ENCODE data around the gene UBE2M.
"Not testable (repeated sequence)": the region's sequence is repeated elsewhere in the genome, so short reads cannot be mapped to it uniquely, and the experiment has no call there.

UBE2M gene

DNA sequence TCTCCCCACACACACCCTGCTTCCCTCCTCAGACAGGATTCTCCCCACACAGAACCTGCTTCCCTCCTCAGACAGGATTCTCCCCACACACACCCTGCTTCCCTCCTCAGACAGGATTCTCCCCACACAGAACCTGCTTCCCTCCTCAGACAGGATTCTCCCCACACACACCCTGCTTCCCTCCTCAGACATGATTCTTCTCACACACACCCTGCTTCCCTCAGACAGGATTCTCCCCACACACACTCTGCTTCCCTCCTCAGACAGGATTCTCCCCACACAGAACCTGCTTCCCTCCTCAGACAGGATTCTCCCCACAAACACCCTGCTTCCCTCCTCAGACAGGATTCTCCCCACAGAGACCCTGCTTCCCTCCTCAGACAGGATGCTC, 19.2 kb downstream of the UBE2M start:
- not testable (repeated sequence) for DNase-seq (ENCODE audit: low read depth in 2 of 2)

DNA sequence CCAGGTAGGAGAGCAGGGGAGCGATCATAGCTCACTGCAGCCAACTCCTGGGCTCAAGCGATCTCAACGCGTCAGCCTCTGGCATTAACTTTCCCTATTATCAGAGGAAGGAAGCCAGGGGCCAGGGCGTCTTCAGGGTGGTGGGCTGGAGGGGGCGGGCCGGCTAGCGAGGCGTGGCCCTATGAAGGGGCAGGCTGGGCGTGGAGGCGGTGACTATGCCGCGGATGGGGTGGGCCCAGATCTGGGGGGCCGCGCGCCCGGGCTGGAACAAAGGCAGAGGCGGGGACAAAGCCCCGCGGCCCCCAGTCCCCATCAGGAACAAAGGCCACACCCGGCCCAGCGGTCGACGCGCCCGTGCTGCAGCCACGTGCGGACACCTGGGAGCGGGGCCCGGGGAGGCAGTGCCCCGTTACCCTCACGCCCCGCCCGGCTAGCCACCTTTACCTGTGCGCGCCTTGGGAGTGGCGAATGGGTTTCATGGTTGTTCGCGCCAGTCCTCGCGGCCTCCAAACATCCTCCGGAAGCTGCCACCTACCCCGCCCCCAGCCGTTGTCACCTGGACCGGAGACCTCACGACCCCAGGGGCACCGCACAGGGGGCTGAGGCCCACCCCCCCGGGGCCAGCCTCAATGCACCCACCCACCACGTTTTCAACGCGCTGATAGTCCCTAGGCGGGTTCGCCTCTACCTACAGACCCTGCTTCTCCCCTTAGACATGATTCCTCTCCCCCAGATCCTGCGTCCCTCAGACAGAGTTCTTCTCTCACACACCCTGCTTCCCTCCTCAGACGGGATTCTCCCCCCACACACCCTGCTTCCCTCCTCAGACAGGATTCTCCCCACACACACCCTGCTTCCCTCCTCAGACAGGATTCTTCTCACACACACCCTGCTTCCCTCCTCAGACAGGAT, 19.9 kb downstream of the UBE2M start:
- no peak for DNase-seq (ENCODE audit: low read depth in 2 of 2)

DNA sequence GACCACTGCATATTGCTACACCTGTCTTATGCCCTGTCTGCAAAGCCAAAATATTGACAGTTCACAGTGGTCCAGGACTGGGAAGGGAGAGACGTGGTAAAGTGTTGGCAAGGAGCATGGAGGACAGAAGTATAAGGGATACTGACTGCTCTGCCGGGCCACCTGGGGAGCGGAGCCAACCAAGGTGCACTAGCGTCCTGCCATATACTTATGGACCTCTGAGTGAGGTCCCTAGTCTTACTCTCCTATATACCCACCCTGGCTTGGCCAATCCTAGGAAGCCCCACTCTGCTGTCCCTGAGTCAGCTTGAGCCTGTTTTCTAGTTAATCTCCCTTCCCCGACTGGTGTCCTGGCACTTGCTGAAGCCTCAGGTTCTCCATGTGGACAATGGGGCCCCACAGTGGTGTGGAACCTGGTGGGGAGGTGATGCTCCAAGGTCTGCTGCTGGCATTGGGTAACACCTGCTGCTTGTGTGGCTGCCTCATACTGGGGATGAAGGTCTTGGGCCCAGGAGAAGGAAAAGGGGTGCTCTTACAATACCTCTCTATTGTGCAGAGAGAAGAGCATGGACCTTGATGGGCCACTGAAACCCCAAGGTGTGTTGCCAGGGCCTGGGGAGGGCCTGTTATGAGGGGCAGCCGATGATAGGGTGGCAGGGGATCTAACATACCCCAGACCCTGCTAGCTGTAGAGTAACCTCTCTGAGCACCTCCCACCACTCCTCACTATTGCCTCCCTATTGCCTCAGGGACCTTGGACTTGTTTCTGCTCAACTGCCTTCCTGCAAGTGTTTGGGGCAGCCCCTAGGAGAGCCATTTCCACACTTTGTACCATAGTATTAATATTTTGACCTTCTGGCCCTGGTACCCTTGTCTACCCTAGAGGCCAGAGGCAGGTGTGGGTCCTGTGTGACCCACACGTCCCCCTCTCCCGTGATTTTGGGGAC, 21.3 kb downstream of the UBE2M start:
- no peak for DNase-seq (ENCODE audit: low read depth in 2 of 2)

DNA sequence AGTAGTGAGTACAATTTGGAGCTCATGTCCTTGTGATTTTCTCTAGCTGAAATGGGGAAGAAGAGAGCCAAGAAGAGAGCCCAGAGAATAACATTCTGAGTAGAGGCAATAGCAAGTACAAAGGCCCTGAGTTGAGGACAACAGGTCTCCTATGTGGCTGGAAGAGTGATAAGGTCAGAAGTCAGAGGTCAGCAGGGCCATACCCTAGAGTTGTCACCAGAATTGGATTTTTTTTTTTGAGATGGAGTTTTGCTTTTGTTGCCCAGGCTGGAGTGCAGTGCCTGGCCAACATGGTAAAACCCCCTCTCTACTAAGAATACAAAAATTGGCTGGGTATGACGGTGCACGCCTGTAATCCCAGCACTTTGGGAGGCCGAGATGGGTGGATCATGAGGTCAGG, 22.6 kb downstream of the UBE2M start:
- DNase-seq (ENCODE audit: low read depth in 2 of 2) = no peak

DNA sequence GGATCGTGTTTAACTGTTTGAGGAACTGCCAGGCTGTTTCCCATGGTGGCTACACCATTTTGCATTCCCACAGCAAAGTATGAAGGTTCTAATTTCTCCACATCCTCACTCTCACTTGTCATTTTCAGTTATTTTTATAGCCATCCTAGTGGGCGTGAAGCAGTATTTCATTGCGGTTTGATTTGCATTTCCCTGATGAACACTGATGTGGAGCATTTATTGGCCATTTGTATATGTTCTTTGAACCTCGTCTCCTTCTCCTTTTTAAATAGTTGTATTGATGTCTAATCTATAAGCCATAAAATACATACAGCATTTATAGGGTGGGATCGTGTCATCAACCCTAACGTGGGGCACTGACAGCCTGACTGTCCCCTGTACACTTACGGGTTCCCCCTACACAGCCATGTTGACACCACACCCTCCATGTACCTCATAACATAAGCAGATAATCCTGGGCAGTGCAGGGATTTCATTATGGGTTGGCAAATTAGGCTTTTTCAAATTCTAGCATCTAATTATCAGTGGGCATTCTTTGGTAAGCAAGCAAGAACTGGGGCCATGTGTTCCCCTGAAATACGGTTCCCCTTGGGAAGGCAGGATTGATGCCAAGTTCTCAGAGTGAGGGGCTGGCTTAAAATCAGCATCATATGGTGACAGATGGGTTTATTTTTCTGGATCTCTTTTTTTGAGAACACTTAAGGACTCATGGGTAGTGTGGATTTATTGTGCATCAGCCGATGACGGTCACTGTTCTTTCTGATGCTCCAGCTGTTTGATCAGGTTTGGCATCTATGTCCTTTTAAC, 27.2 kb downstream of the UBE2M start:
- DNase-seq (ENCODE audit: low read depth in 2 of 2) = no peak

DNA sequence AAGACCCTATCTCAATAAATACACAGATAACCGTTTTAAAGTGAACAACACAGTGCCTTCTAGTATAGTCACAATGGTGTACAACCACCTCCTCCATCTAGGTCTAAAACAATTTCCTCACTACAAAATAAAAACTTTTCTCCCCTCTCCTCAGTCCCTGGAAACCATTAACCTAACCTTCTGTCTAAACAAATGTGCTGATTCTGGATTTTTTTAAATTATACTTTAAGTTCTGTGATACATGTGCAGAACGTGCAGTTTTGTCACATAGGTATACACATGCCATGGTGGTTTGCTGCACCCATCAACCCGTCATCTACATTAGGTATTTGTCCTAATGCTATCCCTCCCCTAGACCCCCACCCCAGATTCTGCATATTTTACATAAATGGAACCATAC, 29.0 kb downstream of the UBE2M start:
- DNase-seq (ENCODE audit: low read depth in 2 of 2) = no peak

DNA sequence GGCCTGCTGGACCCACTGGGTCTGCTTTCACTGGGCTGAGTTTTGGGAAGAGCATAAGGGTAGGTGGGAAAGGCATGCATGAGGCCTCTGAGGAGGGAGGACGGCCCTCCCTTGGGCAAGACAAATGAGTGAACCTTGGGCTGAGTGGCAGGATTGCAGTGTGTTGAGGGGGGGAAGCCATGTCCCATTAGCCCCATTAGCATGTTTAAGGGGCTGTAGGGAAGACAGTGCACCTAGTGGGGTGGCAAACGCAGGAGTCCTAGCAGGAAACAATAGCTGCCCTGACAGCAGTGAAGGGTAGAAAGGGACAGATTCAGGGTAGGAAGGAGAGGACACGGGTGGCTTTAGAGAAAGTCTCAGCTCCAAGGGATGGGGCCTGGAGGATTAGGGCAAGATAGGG, 35.7 kb downstream of the UBE2M start:
- no peak for DNase-seq (ENCODE audit: low read depth in 2 of 2)

DNA sequence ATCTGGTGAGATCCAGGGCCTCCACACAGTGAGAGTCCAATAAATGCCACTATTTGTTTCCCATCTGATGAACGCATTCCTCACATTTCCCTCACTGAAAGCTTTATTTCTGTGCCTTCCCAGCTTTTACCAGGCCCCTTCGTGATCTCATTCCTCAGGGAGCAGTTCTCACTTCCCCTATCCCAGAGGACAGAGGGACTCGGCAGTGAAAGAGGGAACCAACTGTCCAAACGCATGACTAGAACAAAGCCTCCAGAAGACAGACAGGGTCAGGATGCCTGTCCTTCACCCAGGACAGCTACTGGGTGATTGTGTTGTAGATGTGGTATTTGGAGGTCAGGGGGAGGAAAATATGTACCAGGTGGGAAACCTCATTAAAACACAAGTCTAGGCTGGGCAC, 36.8 kb downstream of the UBE2M start:
- no peak for DNase-seq (ENCODE audit: low read depth in 2 of 2)

DNA sequence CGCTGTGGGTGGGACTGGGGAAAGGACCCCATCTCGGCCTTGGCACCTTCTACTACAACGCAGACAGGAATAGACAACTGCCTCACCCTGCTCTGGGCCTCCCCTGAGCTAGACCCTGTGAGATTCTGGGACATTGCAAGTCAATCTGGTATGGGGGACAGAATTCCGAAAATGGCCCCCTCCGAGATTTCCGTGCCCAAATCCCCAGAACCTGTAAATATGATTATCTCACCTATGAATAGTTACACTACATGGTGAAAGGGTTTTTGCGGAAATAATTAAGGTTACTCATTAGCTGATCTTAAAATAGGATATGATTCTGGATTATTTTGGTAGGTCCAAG, 38.2 kb downstream of the UBE2M start:
- DNase-seq (ENCODE audit: low read depth in 2 of 2) = no peak

DNA sequence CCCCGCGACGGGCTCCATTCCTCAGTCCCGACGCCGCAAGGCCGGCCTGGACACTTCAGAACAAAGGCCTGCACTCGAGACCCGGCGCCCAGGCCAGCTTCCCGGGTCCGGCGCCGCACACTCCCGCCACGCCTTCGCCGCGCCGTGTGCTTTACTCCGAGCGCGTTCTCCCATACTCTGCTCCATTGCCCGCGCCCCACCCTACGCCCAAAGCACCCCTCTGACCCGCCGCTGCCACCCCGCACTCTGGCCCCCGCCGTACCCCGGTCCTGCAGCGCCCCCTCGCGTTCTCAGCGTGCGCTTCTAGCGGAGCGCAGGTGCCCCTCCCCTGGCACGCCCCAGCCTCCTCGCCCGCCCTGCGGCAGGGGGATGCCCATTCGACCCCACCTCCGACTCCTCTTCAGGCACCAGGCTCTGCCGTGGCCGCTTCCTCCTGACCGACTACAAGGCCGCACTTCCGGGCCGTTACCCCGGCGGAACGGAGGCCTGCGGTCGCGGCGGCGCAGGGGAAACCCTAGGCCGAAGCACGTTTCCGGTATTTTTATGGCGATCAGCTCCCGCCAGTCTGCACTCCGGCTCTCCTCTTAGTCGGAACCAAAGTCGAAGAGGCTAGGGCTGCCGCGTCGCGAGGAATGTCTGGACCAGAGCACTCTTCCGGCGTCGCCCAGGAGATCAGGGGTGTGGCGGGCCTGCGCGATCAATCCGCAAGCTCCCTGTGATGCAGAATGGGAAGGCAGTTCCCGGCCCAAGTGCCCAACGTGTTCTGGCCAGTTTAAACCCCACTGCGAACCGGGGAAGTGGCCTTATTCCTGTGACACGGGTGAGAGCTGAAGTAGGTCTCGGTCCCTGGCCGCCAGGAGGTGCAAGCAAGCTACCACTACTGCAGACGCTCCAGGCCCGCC, 38.8 kb downstream of the UBE2M start, which contains the start of gene ZBTB45:
Gene ZBTB45 (minus strand): TSS at position 456 of the 902 bp plus-strand sequence. CDS start 2,137 bp downstream, outside the sequence.
- peak; percentile 68 to 81 for DNase-seq (ENCODE audit: low read depth in 2 of 2)

DNA sequence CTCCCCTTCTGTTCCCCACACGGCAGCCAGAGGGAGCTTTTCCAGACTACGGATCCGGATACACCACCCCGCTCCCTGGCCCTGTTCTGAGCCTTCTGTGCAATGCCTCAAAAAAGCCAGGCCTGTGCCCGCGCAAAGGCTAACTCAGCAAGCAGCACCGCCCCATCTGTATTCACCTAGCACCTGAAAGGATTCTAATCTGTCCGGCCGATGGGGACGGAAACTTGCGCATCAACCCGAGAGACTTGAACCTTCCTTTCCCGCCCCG, 39.4 kb downstream of the UBE2M start:
- DNase-seq (ENCODE audit: low read depth in 2 of 2) = no peak

DNA sequence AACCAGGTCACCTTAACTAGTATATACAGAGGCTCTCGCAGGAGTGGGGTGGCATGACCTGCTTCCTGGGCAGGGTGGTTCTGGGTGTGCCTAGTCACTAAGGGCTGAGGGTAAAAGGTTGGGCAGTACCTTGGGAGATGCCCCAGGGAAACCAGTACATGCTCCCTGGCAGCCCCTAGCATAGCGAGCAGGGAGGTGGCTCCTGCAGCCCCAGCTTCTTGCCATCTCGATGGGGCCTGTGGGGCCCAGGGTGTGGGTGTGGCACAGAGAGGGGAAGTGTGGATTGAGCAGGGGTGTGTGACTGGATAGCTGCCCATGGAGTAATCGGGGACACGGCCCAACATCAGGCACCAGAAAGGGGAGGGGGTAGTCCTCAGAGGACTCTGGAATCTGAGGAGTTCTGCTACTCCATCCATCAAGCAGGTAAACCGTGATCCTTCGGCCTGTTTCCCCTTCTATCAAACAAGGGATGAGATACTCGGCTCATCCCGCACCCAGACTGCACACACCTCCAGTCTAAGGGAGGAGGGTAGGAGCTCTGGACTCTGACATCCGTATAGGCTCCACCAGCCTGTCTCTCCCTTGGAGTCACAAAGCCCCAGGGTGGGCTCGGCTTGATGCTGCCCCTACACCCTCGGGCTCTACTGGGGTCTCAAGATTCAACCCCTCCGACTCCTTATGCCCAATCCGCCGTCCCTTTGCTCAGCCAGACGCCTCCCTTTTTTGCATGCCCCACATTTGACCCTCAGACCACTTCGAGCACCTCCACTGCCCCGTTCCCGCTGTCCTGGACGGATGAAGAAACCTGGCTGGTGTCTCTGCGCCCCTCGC, 39.9 kb downstream of the UBE2M start:
- no peak for DNase-seq (ENCODE audit: low read depth in 2 of 2)

DNA sequence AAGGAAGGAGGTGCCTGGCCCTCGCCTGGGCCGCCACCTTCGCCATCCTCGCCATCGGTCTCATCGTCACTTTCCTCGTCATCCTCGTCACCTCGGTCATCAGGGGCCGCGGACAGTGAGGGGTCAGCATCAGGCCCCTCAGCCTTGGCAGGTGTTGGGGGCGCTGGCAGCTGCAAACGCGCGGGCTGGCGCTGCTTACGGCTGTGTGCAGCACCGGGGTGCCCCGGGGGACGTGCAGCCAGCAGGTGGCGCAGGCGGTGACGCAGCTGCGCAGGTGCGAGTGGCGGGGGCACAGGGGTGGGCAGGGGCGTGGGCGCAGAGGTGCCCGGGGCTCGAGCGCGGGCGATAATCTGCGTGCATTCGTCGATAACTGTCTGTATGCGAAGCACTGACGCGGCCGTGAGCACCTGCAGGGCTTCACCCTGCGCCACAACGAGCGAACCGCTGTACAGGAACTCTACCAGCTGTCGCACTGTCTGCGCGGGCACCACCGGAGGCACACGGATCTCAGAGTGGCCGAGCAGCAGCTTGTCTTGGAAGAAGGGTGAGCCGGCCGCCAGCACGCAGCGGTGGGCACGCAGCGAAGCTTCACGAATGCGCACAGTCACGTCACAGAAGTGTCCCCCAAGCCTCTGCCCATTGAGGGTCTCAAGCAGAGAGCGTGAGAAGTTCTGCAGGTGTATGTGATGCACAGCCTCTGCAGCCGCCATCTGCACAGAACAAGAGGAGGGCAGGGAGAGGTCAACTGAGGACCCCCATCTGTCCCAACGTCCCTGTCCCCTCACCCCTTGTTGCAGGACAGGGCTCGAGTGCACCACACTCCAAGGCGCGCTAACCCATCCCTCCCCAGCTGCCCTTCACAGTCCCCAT, 41.2 kb downstream of the UBE2M start:
- DNase-seq (ENCODE audit: low read depth in 2 of 2) = no peak

DNA sequence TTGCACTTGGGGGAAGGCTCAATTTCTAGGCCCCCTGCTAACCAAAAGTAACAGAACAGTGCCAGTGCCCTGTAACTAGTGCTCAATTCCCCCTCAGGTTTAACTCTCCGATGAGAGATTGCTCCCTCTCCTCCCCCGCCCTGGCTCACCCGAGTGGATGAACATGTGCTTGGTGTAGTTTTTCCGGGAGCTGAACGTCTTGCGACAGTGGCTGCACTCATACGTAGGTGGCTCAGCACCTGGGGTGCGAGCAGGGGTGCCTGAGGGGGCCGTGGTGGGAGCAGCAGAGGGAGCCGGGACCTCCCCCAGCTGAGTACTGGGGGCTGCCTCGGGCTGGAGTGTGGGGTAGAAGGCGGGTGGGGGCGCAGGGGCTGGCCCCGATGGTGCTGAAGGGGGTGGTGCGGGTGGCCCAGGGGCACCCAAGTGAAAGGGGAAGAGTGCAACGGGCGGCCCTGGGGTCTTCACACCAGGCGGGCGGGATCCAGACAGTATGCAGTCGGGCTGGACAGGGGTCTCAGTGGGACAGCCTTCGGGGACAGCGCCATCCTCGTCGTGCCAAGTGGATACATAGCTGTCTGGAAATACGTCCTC, 42.1 kb downstream of the UBE2M start:
- DNase-seq (ENCODE audit: low read depth in 2 of 2) = no peak

DNA sequence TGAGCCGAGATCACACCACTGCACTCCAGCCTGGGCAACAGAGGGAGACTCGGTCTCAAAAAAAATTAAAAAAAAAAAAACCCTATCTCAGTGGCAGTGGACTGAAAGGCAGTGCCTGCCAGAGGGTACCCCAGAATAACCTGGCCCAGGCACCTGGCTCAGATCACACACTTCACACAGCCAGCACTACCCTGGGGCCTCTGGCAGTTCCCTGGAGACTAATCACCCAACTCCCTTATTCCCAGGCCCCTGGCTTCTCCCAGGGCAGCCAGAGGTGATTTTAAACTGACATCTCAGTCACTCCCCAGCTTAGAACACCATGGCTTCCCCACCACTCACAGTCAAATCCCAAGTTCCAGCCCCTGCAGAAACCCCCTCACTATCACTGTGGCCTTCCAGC, 43.2 kb downstream of the UBE2M start:
- DNase-seq (ENCODE audit: low read depth in 2 of 2) = no peak

DNA sequence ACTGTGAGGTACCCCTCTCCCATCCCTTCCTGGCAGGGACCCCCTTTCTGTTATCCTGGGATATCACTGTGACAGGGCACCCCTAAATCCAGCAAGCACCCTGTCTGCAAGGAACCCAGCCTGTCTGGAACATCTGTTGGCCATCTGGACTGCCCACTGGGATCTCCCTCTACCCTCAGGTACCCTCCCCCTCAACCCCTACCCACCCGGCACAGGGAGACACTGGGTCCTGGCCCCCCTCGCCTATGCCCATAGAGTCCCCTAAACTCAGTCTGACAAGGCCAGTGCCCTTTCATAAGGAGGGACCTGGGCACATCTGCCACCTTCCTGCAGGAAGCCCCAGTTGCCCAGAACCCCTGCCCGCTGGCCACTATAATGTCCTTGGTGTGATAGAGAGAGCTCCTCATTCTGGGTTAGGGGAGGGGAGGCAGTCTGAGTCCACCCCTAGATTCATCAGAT, 43.8 kb downstream of the UBE2M start:
- no peak for DNase-seq (ENCODE audit: low read depth in 2 of 2)

DNA sequence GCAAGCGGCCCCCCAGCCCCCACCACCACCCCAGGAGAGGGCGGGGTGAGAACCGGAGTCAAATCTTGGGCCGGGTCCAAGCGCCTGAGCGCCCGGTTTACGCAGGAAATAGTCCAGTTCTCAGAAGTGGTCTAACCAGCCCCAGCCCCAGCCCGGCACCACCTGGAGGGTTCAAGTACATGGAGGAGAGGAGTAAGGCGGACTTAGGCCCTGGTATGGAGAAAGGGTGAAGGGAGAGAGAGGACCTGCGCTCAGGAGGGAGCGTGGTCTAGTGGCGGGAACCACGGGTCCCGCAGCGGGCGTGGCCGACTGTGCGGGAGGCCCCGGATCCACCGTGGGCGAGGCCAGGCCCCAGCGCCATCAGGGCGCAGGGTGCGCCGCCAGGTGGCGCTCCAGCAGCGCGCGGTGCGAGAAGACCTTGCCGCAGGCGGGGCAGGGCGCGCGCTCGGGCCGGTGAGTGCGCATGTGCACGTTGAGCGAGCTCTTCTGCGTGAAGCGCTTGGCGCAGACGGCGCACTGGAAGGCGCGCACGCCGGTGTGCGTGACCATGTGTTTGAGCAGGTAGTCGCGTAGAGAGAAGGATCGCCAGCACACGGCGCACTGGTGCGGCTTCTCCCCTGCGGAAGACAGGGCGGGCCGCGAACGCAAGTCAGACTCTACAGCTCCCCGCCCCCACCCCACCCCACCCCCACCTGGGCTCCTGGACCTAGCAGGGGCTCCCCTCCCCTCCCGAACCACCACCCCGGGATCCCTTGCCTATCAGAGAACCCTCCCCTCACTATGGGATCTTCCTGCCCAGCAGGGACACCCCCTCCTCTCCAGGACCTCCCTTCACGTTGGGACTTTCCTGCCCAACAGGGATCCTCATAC, 44.5 kb downstream of the UBE2M start:
- peak; percentile 88 to 89 for DNase-seq (ENCODE audit: low read depth in 2 of 2)
